ENCODE results near the gene IFNL4.

GRCh38 chr19:39296906-39297305, 48.2 kb upstream of the IFNL4 start:
- TF ChIP-seq EZH2 (IDR thresholded peaks at IDR 0.05; ENCODE audit: insufficient read depth, poor library complexity, severe bottlenecking) (no peak), EZH2phosphoT487 (IDR thresholded peaks at IDR 0.05; ENCODE audit: insufficient read depth, low read depth) (no peak)

All from GM23248 (cell line).